HG02981 (cell line): ENCODE measurements around the gene RNF182.
"Not testable (repeated sequence)": the region's sequence is repeated elsewhere in the genome, so short reads cannot be mapped to it uniquely, and the experiment has no call there.

Experiments
- ATAC-seq: cut with Tn5 transposase; IDR thresholded peaks from one replicate; pipeline ENCODE4 v1.9.1; 2021; ENCODE audit warnings: mild to moderate bottlenecking, moderate library complexity; ENCODE audit not compliant: unreplicated experiment

The RNF182 gene

DNA sequence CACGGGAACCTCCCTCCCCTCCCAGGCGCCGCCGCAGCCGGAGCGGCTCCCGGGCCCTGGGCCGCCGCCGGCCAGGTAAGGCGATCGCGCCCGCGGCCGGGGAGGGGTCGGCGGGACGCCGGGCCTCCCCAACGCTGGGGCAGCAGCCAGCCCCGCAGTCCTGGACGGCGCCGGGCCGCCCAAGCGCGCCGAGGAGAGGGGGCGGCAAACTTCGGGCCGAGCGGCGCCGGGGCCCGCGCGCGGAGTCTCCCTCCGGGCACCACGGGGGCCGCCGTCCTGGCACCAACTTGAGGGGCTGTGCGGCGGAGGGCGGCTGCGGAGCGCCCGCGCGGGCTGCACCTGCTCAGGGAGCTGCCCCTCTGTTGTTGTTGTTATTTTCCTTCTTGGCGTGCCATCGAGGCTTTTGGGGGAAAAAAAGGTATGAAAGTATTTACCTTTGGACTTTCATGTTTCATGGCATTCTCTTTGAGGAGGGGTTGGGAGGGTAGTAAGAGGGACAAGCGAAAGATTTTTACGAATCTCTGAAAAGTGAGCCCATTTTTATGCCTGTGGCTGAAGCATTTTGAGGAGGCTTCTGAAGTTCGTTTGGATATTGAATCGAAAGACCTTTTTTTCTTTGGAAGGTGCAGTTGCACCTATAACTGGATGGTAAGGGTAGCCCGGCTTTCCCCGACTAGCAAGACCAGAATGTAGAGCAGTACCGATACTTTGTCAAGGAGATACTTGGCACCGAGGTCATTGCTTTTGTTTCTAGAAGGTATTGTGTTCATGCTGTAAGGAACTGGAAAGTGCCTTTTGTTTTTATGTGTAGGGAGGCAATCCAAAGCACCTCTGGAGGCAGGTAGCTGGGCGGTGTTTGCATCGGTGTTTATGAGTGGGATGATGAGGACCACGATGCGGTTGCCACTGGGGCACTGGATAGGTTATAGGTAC lies at the start of gene RNF182:
Gene RNF182 (plus strand): TSS at position 4 of the 933 bp plus-strand sequence. CDS start 52,168 bp downstream, outside the sequence.
- no peak for ATAC-seq

GRCh38 chr6:13877051-13877450 lies 47.7 kb upstream of the RNF182 start:
- ATAC-seq: no peak

DNA sequence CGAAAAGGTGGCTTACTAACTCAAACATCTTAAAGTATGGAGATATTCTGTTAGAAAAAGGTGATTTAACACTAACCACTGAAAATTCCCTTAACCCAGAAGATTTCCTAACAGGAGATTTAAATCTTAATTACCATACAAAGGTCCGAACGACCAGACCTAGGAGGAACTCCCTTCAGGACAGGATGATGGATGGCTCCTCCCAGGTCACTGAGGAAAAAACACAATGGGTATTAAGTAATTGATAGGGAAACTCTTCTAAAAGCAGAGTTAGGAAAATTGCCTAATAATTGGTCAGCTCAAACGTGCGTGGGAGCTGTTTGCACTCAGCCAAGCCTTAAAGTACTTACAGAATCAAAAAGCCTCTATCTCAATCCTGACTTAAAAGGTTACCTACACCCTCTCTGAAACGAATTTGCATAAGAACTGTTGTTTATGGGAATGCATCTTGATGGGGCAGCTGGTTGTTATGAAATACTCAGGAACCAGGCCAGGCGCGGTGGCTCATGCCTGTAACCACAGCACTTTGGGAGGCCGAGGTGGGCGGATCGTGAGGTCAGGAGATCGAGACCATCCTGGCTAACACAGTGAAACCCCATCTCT lies 44.6 kb upstream of the RNF182 start:
- not testable (repeated sequence) for ATAC-seq

DNA sequence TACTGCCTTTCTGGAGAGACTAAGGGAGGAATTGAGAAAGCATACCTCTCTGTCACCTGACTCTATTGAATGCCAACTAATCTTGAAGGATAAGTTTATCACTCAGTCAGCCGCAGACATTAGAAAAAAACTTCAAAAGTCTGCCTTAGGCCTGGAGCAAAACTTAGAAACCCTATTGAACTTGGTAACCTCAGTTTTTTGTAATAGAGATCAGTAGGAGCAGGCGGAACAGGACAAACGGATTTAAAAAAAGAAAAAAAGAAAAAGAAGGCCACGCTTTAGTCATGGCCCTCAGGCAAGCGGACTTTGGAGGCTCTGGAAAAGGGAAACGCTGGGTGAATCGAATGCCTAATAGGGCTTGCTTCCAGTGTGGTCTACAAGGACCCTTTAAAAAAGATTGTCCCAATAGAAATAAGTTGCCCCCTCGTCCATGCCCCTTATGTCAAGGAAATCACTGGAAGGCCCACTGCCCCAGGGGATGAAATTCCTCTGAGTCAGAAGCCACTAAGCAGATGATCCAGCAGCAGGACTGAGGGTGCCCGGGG lies 43.1 kb upstream of the RNF182 start:
- ATAC-seq: no peak

- ATAC-seq: no peak
These were observed 40.8 kb upstream of the RNF182 start for GRCh38 chr6:13883966-13884365.

DNA sequence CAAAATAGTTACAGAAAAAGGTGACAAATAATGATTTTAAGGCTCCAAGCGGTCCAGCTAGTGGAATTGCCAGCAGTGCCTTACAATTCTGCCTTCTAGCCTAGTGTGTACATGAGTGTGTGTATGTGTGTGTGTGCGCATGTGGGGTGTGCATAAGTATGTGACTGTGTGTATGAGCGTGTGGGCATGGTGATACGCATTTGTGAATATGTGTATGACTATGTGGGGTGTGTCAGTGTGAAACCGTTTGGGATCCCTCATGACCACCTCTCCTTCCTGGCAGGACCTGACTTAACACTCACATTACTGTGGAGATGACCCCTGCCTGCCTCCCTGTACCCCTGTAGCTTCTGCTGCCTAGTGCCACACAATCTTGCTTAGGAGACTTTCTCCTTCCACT lies 40.4 kb upstream of the RNF182 start:
- ATAC-seq: no peak

DNA sequence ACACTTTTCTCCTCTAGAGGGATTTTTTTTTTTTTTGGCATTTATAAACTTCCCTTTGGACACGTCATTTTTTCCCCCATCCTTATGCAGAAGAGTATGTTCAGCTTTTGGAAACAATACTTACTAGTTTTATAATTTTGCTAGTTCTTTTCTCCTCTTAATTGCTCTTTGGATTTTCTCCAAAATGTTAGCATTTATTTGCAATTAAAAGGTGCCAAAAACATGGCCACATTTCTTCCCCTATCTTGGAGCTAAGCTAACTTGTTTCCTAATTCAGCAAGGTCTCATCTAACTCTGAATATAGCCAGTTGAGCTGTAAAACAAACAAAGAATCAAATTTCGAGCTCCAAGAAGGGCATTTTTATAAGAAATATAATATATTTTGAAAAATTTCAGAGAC lies 39.2 kb upstream of the RNF182 start:
- no peak for ATAC-seq

DNA sequence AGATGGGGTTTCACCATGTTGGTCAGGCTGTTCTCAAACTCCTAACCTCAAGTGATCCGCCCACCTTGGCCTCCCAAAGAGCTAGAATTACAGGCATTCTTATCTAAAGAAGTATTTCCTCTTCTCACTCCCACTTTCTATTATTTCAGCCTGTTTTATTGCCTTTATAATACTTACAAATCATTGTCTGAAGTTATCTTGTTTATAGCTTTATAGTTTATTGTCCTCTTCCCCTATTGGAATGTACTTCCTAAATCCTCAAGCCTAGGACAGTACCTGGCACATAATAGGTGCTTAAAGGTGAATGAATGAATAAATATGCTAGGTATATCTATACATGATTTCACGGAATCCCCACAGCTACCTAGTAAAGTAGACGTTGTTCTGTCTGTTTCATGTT lies 37.8 kb upstream of the RNF182 start:
- ATAC-seq: no peak

DNA sequence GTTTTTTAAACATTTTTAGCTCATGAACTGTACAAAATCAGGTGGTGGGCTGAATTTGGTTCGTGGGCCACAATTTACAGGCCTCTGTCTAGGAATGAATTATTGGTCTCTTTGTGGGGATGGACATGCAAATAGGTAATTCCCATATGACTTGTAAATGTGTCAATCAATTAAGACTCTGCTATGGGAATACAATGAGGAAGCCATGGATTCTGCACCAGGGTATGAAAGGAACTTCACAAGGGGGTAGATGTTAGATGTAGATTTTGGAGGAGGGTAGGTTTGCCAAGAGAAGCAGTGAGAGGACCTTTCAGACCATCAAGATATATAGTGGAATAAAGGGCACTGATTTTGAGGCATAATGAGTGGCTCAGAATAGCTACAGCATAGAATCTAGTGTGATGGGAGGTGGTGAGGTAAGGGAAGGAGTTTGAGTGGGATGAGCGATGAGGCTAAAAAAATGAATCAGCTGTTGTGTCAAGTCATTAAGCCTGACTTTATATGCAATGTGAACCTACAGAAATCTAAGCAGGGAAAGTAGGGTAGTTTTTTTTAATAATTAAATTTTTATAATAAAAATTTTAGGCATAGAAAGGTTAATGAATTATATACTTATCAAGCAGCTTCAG lies 32.6 kb upstream of the RNF182 start:
- ATAC-seq: no peak

DNA sequence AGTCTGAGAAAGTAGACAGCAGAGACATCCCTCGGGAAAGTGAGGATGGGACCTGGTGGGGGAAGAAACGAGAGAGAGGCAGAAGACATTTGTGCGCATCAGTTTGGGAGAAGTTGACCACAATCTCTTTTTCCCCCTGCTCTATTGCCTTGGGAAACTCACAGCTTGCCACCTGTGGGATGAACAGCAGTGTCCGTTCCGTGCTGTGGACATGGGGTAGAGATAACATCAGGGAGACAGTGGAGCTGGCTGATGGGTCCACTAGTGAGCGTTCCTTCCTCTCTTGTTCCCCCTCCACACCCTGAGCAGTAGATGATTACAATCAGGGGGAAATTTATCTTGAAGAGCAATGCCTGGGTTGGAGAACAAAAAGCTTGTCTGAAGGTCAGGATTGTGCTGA lies 21.8 kb upstream of the RNF182 start:
- ATAC-seq: no peak

DNA sequence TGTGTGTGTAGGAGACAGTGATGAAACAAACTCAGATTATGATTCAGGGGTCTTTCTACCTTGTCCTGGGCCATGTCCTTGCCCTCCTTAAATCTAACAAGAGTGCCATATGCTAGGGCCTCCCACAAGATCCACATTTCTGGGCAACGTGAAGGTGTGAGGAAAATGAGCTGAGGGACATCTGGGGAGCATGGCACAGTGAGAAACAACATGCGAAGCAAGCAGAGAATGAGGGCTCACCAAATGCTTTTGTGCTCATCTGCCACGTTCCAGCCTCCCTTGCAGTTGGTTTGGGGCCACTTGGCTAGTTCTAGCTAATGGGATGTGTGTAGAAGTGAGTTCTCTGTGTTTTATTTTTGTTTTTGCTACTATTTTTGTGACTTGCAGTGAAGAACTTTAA lies 21.4 kb upstream of the RNF182 start:
- no peak for ATAC-seq

DNA sequence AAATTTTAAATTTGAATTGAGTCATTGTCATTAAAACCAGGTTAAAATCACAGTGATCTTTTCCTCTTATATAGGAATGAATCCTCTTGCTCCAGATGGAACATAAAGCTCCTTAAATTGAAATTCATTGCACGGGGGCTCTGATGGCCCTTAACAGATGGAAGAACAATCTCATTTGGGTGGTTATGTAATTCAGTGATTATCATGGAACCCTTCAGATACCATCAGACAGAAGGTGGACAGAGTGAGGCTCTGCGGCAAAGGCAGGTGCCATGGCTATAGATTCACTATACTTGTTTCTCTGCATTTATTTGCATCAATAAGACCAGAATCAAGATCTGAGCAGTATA lies 17.8 kb upstream of the RNF182 start:
- ATAC-seq: no peak

DNA sequence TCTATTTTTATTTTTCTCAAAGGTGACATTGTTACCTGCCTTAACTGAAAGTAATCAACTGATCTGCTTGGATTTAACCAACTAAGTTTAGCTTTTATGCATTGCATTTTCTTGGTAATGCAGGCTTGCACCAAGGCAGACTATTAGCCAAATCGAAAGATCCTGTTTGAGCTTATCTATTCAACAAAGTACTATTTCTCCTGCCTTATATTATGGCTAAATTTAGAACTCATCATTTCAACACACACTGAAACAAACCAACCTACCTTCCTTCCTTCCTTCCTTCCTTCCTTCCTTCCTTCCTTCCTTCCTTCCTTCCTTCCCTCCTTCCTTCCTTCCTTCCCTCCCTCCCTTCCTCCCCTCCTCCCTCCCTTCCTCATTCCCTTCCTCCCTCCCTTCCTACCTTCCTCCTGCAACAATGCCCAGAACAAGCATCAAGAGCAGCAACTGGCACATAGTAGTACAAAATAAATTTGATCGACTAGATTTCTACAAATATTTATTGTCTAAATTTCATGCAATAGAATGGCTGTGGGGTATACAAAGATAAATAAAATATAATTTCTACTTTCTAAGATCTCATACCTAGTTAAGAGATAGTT lies 17.0 kb upstream of the RNF182 start:
- no peak for ATAC-seq

DNA sequence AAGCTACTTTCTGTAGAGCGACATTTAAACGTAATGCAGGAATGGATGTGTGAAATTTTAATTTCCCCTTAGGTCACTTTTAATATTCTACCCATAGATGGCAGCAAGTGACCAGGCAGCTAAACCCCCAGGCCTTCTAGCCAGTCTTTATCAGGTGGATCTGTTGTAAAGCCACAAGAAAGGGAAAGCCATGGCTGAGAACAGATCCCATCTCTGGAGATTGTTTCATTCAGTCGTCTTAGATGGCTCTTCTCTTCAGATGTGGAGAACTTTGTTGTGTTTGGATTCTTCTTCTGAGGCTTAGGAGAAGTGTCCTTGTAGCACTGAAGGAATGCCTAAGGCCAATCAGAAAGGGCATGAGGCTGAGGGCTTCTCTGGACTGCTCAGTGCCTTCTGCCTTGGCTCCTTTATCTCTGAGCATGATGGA lies 15.8 kb upstream of the RNF182 start:
- ATAC-seq: no peak

DNA sequence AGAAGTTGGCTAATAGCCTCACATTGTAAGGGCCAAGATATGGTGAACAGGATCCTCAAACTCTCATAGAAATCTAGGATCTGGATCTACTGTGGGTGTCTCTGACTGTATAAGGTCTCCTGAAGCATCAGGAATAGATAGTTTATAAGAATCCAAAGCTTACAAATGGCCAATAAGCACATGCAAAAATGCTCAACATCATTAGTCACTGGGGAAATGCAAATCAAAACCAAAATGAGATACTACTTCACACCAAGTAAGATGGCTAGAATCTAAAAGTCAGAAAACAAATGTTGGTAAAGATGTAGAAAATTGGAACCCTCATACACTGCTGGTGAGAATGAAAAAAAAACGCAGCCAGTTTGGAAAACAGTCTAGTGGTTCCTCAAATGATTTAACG lies 14.3 kb upstream of the RNF182 start:
- no peak for ATAC-seq

- no peak for ATAC-seq
These were observed 13.4 kb upstream of the RNF182 start for GRCh38 chr6:13911337-13911736.

DNA sequence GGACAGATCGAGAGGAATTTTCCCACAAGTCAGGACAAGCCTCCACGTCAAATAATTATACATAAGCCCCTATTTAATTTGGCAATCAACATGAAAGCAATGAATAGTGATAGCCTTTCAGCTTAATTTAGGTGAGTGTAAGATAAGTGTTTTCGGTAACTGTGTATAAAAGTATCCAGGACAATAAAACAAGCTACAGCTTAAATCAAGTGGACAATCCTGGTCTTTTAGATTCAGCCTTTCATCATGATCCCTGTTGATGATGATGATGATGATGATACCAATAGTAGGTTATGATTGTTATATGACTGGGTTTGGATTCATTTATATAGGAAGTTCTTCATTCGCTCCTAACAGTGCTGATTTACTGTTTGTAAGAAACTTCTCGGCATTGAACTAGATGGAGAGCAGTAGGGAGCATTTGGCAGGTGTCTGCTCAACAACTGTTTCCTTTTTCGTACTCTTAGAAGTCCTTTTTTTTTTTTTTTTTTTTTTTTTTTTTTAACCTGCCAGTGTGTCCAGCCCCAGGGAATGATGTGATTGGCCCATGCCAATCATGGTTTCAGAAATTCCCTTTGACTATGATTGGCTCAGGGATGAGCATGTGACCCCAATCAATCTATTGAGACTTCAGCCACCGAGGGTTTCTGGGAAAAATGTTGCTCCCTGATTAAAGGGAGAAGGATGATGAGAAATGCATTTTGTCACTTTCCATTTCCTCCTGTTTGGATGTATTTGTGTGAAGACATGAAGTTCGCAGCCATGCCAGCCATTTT lies 11.3 kb upstream of the RNF182 start:
- no peak for ATAC-seq

GRCh38 chr6:13914351-13914750 lies 10.4 kb upstream of the RNF182 start:
- ATAC-seq: no peak

GRCh38 chr6:13915561-13916229 lies 9.1 kb upstream of the RNF182 start:
- no peak for ATAC-seq
